T-helper 22 cell (primary cell): Measurements from ENCODE around the gene MAML2.

Source experiments
- DNase-seq: peaks from one replicate; pipeline ENCODE4 v3.0.0-alpha.2; 2020; ENCODE audit warnings: low read depth

The MAML2 gene

DNA sequence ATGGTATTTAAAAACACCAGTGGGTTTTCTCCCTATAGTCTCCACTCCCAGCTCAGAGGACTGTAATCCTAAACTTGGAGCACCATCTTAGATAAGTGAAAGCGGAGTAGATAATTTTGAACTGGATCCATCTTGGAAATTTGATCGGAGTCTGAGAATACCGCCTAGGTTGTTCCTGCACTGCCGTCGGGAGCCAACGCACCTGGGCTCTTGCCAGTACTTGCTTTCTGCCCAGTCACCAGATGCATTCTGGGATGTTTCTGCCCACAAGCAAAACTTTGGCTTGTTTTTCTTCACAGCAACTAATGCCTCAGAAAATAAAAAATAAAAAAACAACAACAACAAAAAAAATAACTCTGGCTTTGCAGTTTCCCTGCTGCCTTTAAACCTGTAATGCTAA, 306.1 kb downstream of the MAML2 start:
- DNase-seq, result no peak

- DNase-seq, result no peak
These were observed 307.3 kb downstream of the MAML2 start for GRCh38 chr11:96035740-96036078.

- DNase-seq, result no peak
These were observed 307.8 kb downstream of the MAML2 start for GRCh38 chr11:96035031-96035739.

- DNase-seq, result no peak
These were observed 309.4 kb downstream of the MAML2 start for GRCh38 chr11:96033599-96033998.

- DNase-seq, result no peak
These were observed 309.9 kb downstream of the MAML2 start for GRCh38 chr11:96033095-96033494.

DNA sequence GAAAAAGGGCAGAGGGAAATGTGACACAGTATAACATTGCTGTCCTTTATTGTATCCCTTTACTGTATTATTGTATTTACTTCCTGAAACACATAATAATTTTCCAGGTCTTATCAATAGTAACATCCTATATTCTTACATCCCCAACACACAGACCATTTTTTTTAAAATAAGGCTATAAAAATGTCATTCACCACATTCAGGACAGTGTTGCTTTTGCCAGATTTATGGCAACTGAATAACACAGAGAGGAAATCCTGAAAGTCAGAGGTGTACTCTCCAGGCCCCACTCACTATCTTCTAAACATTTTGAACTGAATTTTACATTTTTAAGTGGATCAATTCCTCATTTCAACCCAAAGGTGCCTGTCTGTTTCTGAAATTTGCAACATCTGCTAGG, 314.2 kb downstream of the MAML2 start:
- no peak for DNase-seq

- DNase-seq, result no peak
These were observed 316.0 kb downstream of the MAML2 start for GRCh38 chr11:96027021-96027420.

DNA sequence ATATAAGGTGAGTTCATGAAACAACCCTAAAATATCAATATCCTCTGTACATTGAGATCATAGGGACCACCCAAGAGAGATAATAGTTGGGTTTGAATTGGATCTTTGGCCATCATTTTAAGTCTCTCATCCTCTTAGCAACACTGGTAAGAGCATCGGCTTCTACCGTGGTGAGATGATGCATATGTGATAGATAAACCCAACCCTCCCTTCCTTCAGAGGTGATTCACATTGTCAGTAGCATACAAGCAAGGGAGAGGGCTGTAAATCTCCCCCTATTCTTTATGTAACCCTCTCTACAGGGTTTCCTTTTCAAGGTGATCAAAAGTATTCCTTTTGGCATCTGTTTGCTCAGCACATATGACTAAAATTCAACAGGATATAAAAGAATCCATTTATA, 316.7 kb downstream of the MAML2 start:
- no peak for DNase-seq

DNA sequence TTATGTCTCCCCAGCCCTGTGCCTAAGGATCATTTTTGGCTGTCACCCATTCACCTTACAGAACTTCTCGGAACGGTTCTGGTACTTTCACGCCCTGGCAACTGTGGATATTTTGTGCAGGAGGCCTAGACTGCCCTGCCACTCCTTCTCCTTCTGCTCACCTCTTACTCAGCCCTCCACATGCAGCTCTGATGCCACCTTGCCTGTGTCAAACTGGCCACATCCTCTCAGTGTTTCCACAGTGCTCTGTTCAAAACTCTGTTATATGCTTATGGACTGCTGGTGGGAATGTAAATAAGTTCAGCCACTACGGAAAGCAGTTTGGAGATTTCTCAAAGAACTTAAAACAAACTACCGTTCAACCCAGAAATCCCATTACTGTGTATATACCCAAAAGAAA, 318.3 kb downstream of the MAML2 start:
- no peak for DNase-seq

DNA sequence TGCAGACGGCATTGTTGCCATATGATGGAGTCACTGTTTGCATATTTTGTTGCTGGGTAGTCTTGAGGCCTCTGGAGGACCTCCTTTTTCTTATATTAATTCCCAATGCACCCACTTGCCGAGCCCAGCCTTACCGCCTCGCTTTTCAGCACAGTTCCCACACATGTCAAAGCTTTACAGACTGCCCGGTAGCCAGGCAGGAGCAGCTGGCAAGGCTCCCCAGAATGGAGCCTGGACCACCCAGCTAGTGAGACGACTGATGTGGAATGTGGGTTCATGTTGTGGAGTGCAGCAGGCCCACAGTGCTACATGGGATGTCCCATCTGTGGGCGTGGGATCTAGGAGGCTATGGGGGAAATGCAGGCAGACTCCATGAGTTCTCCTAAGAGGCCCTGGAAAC, 319.7 kb downstream of the MAML2 start:
- DNase-seq, result no peak

GRCh38 chr11:96021901-96022650, 320.9 kb downstream of the MAML2 start:
- DNase-seq, result no peak

- no peak for DNase-seq
These were observed 322.9 kb downstream of the MAML2 start for GRCh38 chr11:96019810-96020747.

DNA sequence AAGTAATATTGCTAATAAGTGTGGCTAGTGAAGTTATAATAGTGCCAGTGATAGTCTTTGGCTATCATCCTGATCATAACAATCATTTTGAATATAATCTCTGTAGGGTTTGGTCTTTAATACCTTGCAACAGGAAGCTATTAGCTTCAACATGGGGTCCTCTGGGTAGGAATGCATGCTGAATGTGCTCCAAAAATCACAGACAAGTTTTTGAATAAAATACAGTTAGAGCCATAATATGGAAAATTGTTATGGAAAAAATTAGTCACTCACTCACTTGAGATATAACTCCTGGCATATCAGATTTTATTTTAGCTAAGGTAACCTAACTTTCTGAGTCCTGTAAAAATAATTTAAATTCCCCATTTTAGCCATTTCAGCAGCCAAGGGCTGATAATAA, 323.7 kb downstream of the MAML2 start:
- no peak for DNase-seq

DNA sequence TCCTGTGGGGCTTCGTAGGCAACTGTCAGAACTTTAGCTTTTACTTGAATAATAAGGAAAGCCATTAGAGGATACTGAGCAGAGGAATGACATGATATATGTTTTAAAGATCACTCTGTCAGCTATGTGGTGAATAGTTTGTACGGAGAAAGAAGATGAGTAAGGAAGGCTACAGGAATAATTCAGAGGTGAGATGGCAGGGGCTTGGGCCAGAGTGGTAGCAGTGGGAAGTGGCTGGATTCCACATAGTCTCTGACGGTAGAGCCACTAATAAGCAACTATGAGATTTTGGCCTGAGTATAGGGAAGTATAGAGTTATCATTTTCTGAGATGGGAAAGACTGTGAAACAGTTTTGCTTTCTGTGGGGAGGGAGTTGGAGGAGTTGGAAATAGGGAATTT, 325.1 kb downstream of the MAML2 start:
- no peak for DNase-seq

- DNase-seq, result no peak
These were observed 326.0 kb downstream of the MAML2 start for GRCh38 chr11:96016978-96017502.

DNA sequence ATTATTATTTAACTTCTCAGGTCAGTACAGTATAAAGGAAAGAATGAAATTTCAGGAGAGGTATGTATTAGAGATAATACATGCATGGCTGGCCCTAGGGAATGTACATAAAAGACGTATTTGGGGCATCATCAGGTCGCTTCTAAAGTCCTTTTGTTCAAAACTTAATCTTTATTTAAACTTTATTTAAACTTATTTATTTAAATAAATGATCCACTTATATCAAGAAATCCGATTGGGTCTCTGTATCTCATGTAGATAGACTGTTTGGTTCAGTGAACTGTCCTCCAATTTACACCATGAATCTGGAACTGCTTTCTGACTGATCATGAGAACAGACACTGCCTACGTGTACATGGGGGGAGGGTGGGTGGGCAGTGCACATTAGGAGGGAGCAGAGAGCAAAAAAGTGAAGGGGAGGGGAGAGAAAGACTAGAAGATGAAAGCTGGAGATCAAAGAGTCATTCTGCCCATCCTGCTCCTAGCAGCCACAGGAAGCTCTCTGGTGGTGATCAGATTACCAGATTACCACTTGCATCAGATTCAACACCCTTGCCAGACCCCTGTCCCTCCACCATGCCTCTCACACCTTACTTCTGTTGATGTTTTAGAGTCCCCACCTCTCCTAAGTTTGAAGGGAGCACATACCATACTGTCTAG, 327.0 kb downstream of the MAML2 start:
- DNase-seq, result peak; percentile 27

- peak; percentile 41 for DNase-seq
These were observed 328.8 kb downstream of the MAML2 start for GRCh38 chr11:96014217-96014616.

DNA sequence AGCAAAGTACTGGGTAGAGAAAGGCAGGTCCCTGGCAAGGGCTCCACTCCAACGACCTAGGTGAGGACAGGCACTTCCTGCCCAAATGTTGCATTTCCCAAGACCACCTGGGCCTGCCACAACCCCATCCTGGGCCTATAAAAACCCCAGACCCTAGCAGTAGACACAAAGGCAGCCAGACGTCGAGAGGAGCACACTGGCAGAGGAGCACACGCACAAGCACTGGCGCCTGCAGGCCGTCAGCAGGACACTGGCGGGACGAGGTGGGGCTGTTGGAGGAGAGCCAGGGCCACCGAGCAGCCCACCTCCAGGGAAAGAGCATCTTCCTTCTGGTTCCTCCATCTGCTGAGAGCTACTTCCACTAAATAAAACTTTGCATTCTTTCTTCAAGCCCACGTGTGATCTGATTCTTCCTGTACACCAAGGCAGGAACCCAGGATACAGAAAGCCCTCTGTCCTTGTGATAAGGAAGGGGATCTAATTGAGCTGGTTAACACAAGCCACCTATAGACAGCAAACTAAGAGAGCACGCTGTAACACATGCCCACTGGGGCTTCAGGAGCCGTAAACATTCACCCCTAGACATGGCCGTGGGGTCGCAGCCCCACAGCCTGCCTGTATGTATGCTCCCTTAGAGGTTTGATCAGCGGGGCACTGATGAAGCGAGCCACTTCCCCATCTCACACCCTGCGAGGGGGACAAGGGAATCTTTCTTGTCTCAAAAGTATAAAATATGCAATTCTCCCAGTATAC, 329.4 kb downstream of the MAML2 start:
- no peak for DNase-seq

GRCh38 chr11:96012086-96012824, 330.7 kb downstream of the MAML2 start:
- DNase-seq, result peak; percentile 55

- DNase-seq, result no peak
These were observed 332.3 kb downstream of the MAML2 start for GRCh38 chr11:96010683-96011082.
